HG03457 (cell line): Measurements from ENCODE around the gene TUBGCP2.
"Not testable (repeated sequence)": the region's sequence is repeated elsewhere in the genome, so short reads cannot be mapped to it uniquely, and the experiment has no call there.

Experiments
- ATAC-seq: cut with Tn5 transposase; IDR thresholded peaks from one replicate; pipeline ENCODE4 v1.9.1; 2021; ENCODE audit warnings: moderate number of reproducible peaks; ENCODE audit not compliant: unreplicated experiment

TUBGCP2 gene

GRCh38 chr10:133326745-133327650 is 18.3 kb upstream of the TUBGCP2 start:
- no peak for ATAC-seq

GRCh38 chr10:133326223-133326551 is 17.5 kb upstream of the TUBGCP2 start:
- no peak for ATAC-seq

GRCh38 chr10:133325440-133326222 is 17.0 kb upstream of the TUBGCP2 start:
- no peak for ATAC-seq

GRCh38 chr10:133324857-133325260 is 16.2 kb upstream of the TUBGCP2 start:
- no peak for ATAC-seq

- no peak for ATAC-seq
These were observed 15.6 kb upstream of the TUBGCP2 start for GRCh38 chr10:133324198-133324792.

- ATAC-seq: not testable (repeated sequence)
These were observed 13.5 kb upstream of the TUBGCP2 start for GRCh38 chr10:133322064-133322709.

GRCh38 chr10:133320852-133321422 is 12.3 kb upstream of the TUBGCP2 start:
- ATAC-seq: not testable (repeated sequence)

- ATAC-seq: peak; percentile 61
These were observed 9.9 kb upstream of the TUBGCP2 start for GRCh38 chr10:133318494-133319127.

- no peak for ATAC-seq
These were observed 8.1 kb upstream of the TUBGCP2 start for GRCh38 chr10:133316732-133317131.

GRCh38 chr10:133316266-133316665 is 7.6 kb upstream of the TUBGCP2 start:
- no peak for ATAC-seq

GRCh38 chr10:133315847-133316246 is 7.2 kb upstream of the TUBGCP2 start:
- no peak for ATAC-seq

- ATAC-seq: no peak
These were observed 6.2 kb upstream of the TUBGCP2 start for GRCh38 chr10:133314911-133315310.

GRCh38 chr10:133313192-133313591 is 4.5 kb upstream of the TUBGCP2 start:
- ATAC-seq: no peak

GRCh38 chr10:133312769-133313145 is 4.1 kb upstream of the TUBGCP2 start:
- no peak for ATAC-seq

- no peak for ATAC-seq
These were observed 3.5 kb upstream of the TUBGCP2 start for GRCh38 chr10:133312016-133312768.

- no peak for ATAC-seq
These were observed 2.9 kb upstream of the TUBGCP2 start for GRCh38 chr10:133311570-133311969.

GRCh38 chr10:133310789-133311188 is 2.1 kb upstream of the TUBGCP2 start:
- ATAC-seq: no peak

GRCh38 chr10:133310399-133310755 is 1.7 kb upstream of the TUBGCP2 start:
- ATAC-seq: no peak

GRCh38 chr10:133309720-133310398 is 1.2 kb upstream of the TUBGCP2 start:
- no peak for ATAC-seq
